Cardiac fibroblast (primary cell): ENCODE results near the gene TGM3.

Source experiments
- DNase-seq, 2 donors: peaks; one replicate each; pipeline versions ENCODE4 v3.0.0 to v3.0.0-alpha.2; 2010; ENCODE audit warnings: low read depth in 2 of 2
- H3K4me3 ChIP-seq, 2 donors: replicated peaks in 1 of 2; 1 replicate in 1 of 2; 2 replicates in 1 of 2; pipeline ENCODE4 v1.5.1; 2011; ENCODE audit warnings: low read depth in 2 of 2, low read length in 2 of 2, mild to moderate bottlenecking in 2 of 2, moderate library complexity in 1 of 2
- CTCF ChIP-seq: IDR thresholded peaks from one replicate; pipeline ENCODE4 v1.5.1; 2011; ENCODE audit warnings: low read depth, mild to moderate bottlenecking, low read length, inconsistent platforms

Gene TGM3

GRCh38 chr20:2385026-2385425 is 89.2 kb downstream of the TGM3 start:
- no peak for DNase-seq
- H3K4me3 ChIP-seq = no peak overlapping the region
- TF ChIP-seq CTCF = no peak

GRCh38 chr20:2385496-2385895 is 89.7 kb downstream of the TGM3 start:
- no peak for DNase-seq
- no peak for TF ChIP-seq CTCF
- no peak overlapping the region for H3K4me3 ChIP-seq

GRCh38 chr20:2386516-2387179 is 90.8 kb downstream of the TGM3 start:
- peak; percentile 3 to 34 for DNase-seq

GRCh38 chr20:2387180-2387577 is 91.4 kb downstream of the TGM3 start:
- peak; percentile 44 for TF ChIP-seq CTCF

More at GRCh38 chr20:2386516-2387179, 90.8 kb downstream of the TGM3 start:
- TF ChIP-seq CTCF = no peak
- H3K4me3 ChIP-seq = no peak overlapping the region

GRCh38 chr20:2387580-2387979 is 91.8 kb downstream of the TGM3 start:
- DNase-seq = no peak
- no peak overlapping the region for H3K4me3 ChIP-seq
- no peak for TF ChIP-seq CTCF

More at GRCh38 chr20:2387180-2387577, 91.4 kb downstream of the TGM3 start:
- peak in 1 of 2 donors; percentile 44 for DNase-seq
- H3K4me3 ChIP-seq = no peak overlapping the region
